HG02642 (cell line): ENCODE results near the gene C1orf50.

Experiments used
- ATAC-seq: cut with Tn5 transposase; IDR thresholded peaks from one replicate; pipeline ENCODE4 v1.9.1; 2021; ENCODE audit warnings: mild to moderate bottlenecking; ENCODE audit not compliant: unreplicated experiment, poor library complexity

Gene C1orf50

GRCh38 chr1:42757892-42758275, 9.2 kb upstream of the C1orf50 start:
- ATAC-seq: no peak

GRCh38 chr1:42758641-42759040, 8.4 kb upstream of the C1orf50 start:
- no peak for ATAC-seq

- ATAC-seq: no peak
These were observed 7.9 kb upstream of the C1orf50 start for GRCh38 chr1:42759114-42759513.

GRCh38 chr1:42761567-42761966, 5.5 kb upstream of the C1orf50 start:
- no peak for ATAC-seq

- ATAC-seq: no peak
These were observed 4.8 kb upstream of the C1orf50 start for GRCh38 chr1:42762269-42762668.

GRCh38 chr1:42765269-42765668, 1.8 kb upstream of the C1orf50 start:
- ATAC-seq: no peak

- peak; percentile 33 for ATAC-seq
These were observed 963 bp upstream of the C1orf50 start for GRCh38 chr1:42765832-42766740.

GRCh38 chr1:42767510-42768000, 506 bp downstream of the C1orf50 start:
- peak; percentile 37 for ATAC-seq

- no peak for ATAC-seq
These were observed 1.1 kb downstream of the C1orf50 start for GRCh38 chr1:42768172-42768571.

GRCh38 chr1:42769811-42770210, 2.8 kb downstream of the C1orf50 start:
- no peak for ATAC-seq

- ATAC-seq: no peak
These were observed 6.4 kb downstream of the C1orf50 start for GRCh38 chr1:42773420-42773819.

- no peak for ATAC-seq
These were observed 8.0 kb downstream of the C1orf50 start for GRCh38 chr1:42774928-42775526.

- ATAC-seq: no peak
These were observed 9.5 kb downstream of the C1orf50 start for GRCh38 chr1:42776502-42776901.

- ATAC-seq: no peak
These were observed 10.8 kb downstream of the C1orf50 start for GRCh38 chr1:42777852-42778251.

GRCh38 chr1:42779725-42780124, 12.7 kb downstream of the C1orf50 start:
- no peak for ATAC-seq

- no peak for ATAC-seq
These were observed 13.1 kb downstream of the C1orf50 start for GRCh38 chr1:42780176-42780575.

- no peak for ATAC-seq
These were observed 16.0 kb downstream of the C1orf50 start for GRCh38 chr1:42783092-42783491.

GRCh38 chr1:42784547-42784945, 17.5 kb downstream of the C1orf50 start:
- ATAC-seq: no peak

GRCh38 chr1:42784946-42785693, 18.1 kb downstream of the C1orf50 start, which contains the start of gene TMEM269:
Gene TMEM269 (plus strand): TSS chr1:42784991. CDS start chr1:42789894, 4,903 bp downstream.
- no peak for ATAC-seq

- no peak for ATAC-seq
These were observed 19.0 kb downstream of the C1orf50 start for GRCh38 chr1:42786097-42786496.

GRCh38 chr1:42788021-42788420, 21.0 kb downstream of the C1orf50 start:
- ATAC-seq: no peak
